GM12878 (cell line): Measurements from ENCODE around the gene CLEC17A. TPM values are rescaled to one million over a fixed set of nuclear protein-coding genes. Genes with fewer than 3 reads are reported as not detected.

Experiments used
- ATAC-seq: fragments of 200-7000 bp; cut with Tn5 transposase; 3 replicates; pipeline ENCODE4 v1.9.1; 2020; ENCODE audit warnings: mild to moderate bottlenecking, moderate library complexity
- BruUV-seq: library from RNA; stranded (reverse); fragments of 400-500 nt; replicated peaks from 2 replicates; lab custom pipeline; 2021; lab: Mats Ljungman, UMichigan
- CTCF ChIA-PET: fragments of 300-600 bp; sonication (Branson Sonifier 250); formaldehyde crosslinking; extraction: SDS; loops from one replicate; lab custom pipeline; 2021; ENCODE audit warnings: inconsistent platforms; lab: Yijun Ruan, JAX
- POLR2A ChIA-PET: fragments of 350-600 bp; formaldehyde crosslinking; extraction: SDS; loops from one replicate; lab custom pipeline; 2021; ENCODE audit warnings: inconsistent platforms; lab: Charles Lee
- RAD21 ChIA-PET: fragments of 300-600 bp; sonication (Branson Sonifier 250); formaldehyde crosslinking; loops from one replicate; lab custom pipeline; 2023; ENCODE audit warnings: antibody characterized with exemption; ENCODE audit not compliant: unreplicated experiment; lab: Charles Lee
- SMC1A ChIA-PET: fragments of 300-600 bp; sonication (Branson Sonifier 250); formaldehyde crosslinking; loops from one replicate; lab custom pipeline; 2023; ENCODE audit not compliant: unreplicated experiment, uncharacterized antibody; lab: Charles Lee
- DNase-seq: peaks from one replicate; pipeline ENCODE4 v3.0.0-alpha.2; 2011; ENCODE audit warnings: low read depth, low spot score
- FAIRE-seq: peaks from 3 replicates; lab custom pipeline; 2011; peaks lifted over from hg19 to GRCh38; lab: Jason Lieb, UNC
- H2AFZ ChIP-seq: 2 replicates; pipeline ENCODE4 v1.6.0; 2011; ENCODE audit warnings: low read depth, low read length, control low read depth; ENCODE audit not compliant: control insufficient read depth
- H3K27ac ChIP-seq: 2 replicates; pipeline ENCODE4 v1.5.1; 2011; ENCODE audit warnings: control low read depth; ENCODE audit not compliant: control insufficient read depth, insufficient read depth
- H3K27me3 ChIP-seq, 2 experiments: replicated peaks in 1 of 2; 2 replicates each; pipeline versions ENCODE4 v1.6.0 to v1.6.1; 2011; ENCODE audit warnings: low read length in 1 of 2; ENCODE audit not compliant: control insufficient read depth in 2 of 2, insufficient read depth in 2 of 2
- H3K36me3 ChIP-seq, 2 experiments: 2 replicates each; pipeline ENCODE4 v1.5.1; 2011; ENCODE audit warnings: low read length in 1 of 2; ENCODE audit not compliant: control insufficient read depth in 2 of 2, insufficient read depth in 2 of 2
- H3K4me1 ChIP-seq: 2 replicates; pipeline ENCODE4 v1.6.1; 2011; ENCODE audit warnings: mild to moderate bottlenecking, low read length, moderate library complexity, mixed read lengths; ENCODE audit not compliant: control insufficient read depth, insufficient read depth
- H3K4me2 ChIP-seq: 2 replicates; pipeline ENCODE4 v1.6.0; 2011; ENCODE audit warnings: control low read depth; ENCODE audit not compliant: control insufficient read depth, insufficient read depth
- H3K4me3 ChIP-seq: fragments of 200-600 bp; sonication (generic); 2 replicates; pipeline ENCODE4 v1.5.1; 2016
- H3K79me2 ChIP-seq: 2 replicates; pipeline ENCODE4 v1.6.0; 2011; ENCODE audit warnings: low read length; ENCODE audit not compliant: control insufficient read depth, insufficient read depth
- H3K9ac ChIP-seq: 2 replicates; pipeline ENCODE4 v1.8.0; 2011; ENCODE audit warnings: low read length, control low read depth, mixed read lengths; ENCODE audit not compliant: control insufficient read depth, insufficient read depth
- H3K9me3 ChIP-seq: replicated peaks from 3 replicates; pipeline ENCODE4 v1.5.1; 2011; ENCODE audit warnings: mild to moderate bottlenecking, low read length; ENCODE audit not compliant: control insufficient read depth, insufficient read depth
- H4K20me1 ChIP-seq: 2 replicates; pipeline ENCODE4 v1.6.0; 2011; ENCODE audit not compliant: control insufficient read depth, insufficient read depth
- BMI1 ChIP-seq: fragments of 450-650 bp; IDR thresholded peaks from 2 replicates; pipeline ENCODE4 v1.6.1; 2016; ENCODE audit warnings: mild to moderate bottlenecking, moderate library complexity, borderline replicate concordance
- BRCA1 ChIP-seq: IDR thresholded peaks from 2 replicates; pipeline ENCODE4 v1.6.1; 2011; ENCODE audit warnings: low read depth, low read length, improper control_type of control experiment
- CBFB ChIP-seq: IDR thresholded peaks from 2 replicates; pipeline ENCODE4 v1.6.1; 2016; ENCODE audit warnings: antibody characterized with exemption, low read depth
- CREB1 ChIP-seq: IDR thresholded peaks from 2 replicates; pipeline ENCODE4 v1.6.1; 2012; ENCODE audit warnings: low read depth, mild to moderate bottlenecking, inconsistent platforms
- ETV6 ChIP-seq, 2 experiments: fragments of 450-650 bp in 1 of 2; IDR thresholded peaks in 1 of 2; conservative IDR thresholded peaks in 1 of 2; 2 replicates each; pipeline ENCODE4 v1.6.1; 2014; ENCODE audit warnings: antibody characterized with exemption in 1 of 2, borderline replicate concordance in 1 of 2, low read depth in 1 of 2, mild to moderate bottlenecking in 1 of 2, moderate library complexity in 1 of 2
- FOXM1 ChIP-seq: IDR thresholded peaks from 2 replicates; pipeline ENCODE4 v1.6.1; 2012; ENCODE audit warnings: low read depth, mild to moderate bottlenecking, inconsistent platforms, low read length, moderate library complexity
- GATAD2B ChIP-seq: fragments of 450-650 bp; conservative IDR thresholded peaks from 2 replicates; pipeline ENCODE4 v1.6.1; 2017; ENCODE audit warnings: low read depth, mild to moderate bottlenecking, moderate library complexity
- IKZF2 ChIP-seq, 2 experiments: fragments of 450-650 bp; IDR thresholded peaks; 2 replicates each; pipeline ENCODE4 v1.6.1; 2017; ENCODE audit warnings: mild to moderate bottlenecking in 2 of 2, moderate library complexity in 2 of 2
- KLF5 ChIP-seq: fragments of 450-650 bp; IDR thresholded peaks from 2 replicates; pipeline ENCODE4 v1.6.1; 2014; ENCODE audit warnings: mild to moderate bottlenecking; ENCODE audit not compliant: partially characterized antibody
- POLR2AphosphoS5 ChIP-seq: IDR thresholded peaks from 2 replicates; pipeline ENCODE4 v1.6.1; 2011; ENCODE audit warnings: mild to moderate bottlenecking, low read length, inconsistent platforms
- SMAD5 ChIP-seq: IDR thresholded peaks from 2 replicates; pipeline ENCODE4 v1.6.1; 2016; ENCODE audit warnings: antibody characterized with exemption, low read depth
- SREBF2 ChIP-seq: IDR thresholded peaks from 2 replicates; pipeline ENCODE4 v1.6.1; 2012; ENCODE audit warnings: mild to moderate bottlenecking, low read length
- SUZ12 ChIP-seq: fragments of 200-600 bp; sonication (generic); IDR thresholded peaks from one replicate; pipeline ENCODE4 v1.6.1; 2018; ENCODE audit warnings: antibody characterized with exemption, mild to moderate bottlenecking; ENCODE audit not compliant: unreplicated experiment
- TCF12 ChIP-seq: IDR thresholded peaks from 2 replicates; pipeline ENCODE4 v1.6.1; 2011; ENCODE audit warnings: low read depth, mild to moderate bottlenecking, low read length
- ZNF217 ChIP-seq: fragments of 450-650 bp; IDR thresholded peaks from 2 replicates; pipeline ENCODE4 v1.6.1; 2017; ENCODE audit warnings: antibody characterized with exemption, mild to moderate bottlenecking
- WGBS: methylation state at CpG from one replicate; pipeline ENCODE4 v1.1.6; 2016; ENCODE audit warnings: low lambda C conversion rate; ENCODE audit not compliant: insufficient replicate concordance, insufficient coverage; ENCODE audit errors: missing lambda C conversion rate; 5-methylcytosine and 5-hydroxymethylcytosine counted together
- in situ Hi-C: fragments of 300-500 bp; cut with MboI; formaldehyde crosslinking; loops from 9 replicates; pipeline ENCODE4 v1.14.3; 2018; ENCODE audit warnings: mixed read lengths
- intact Hi-C: fragments of 100-400 bp; cut with micrococcal nuclease; formaldehyde crosslinking; loops from one replicate; pipeline ENCODE4 v1.14.2; 2022; ENCODE audit not compliant: unreplicated experiment
- polyA plus RNA-seq, 11 experiments: library from polyadenylated mRNA; depleted of rRNA in 4 of 11; unstranded in 6 of 11; stranded (reverse) in 5 of 11; fragments of >200 nt; fragmentation: Nextera tagmentation in 4 of 11; fragmentation: Illumina TruSeq in 1 of 11; extraction: Ambion mirVana in 4 of 11; extraction: Trizol in 1 of 11; gene quantifications; 1 replicate in 1 of 11; 2 replicates in 10 of 11; pipeline versions ENCODE4 v1.2.1 to v1.2.3, GENCODE V29; 2011 to 2016; ENCODE audit warnings: inconsistent platforms in 2 of 11, missing spikeins in 2 of 11, low read depth in 1 of 11
- total RNA-seq, 4 experiments: library from RNA; depleted of rRNA in 3 of 4; stranded (reverse); fragments of >200 nt in 3 of 4; fragmentation: Illumina TruSeq in 1 of 4; extraction: Trizol in 1 of 4; gene quantifications; 2 replicates each; pipeline versions ENCODE4 v1.2.1 to v1.2.3, GENCODE V29; 2013 to 2021
- TF ChIP-seq, protein P1 (sequence below): fragments of 450-650 bp; formaldehyde crosslinking; IDR thresholded peaks from 2 replicates; pipeline ENCODE4 v1.5.0; 2022; ENCODE audit warnings: mild to moderate bottlenecking, missing genetic modification characterization
- TF ChIP-seq, protein P2 (sequence below): IDR thresholded peaks from 2 replicates; pipeline ENCODE4 v1.6.1; 2011; ENCODE audit warnings: low read depth, mild to moderate bottlenecking, low read length, moderate library complexity, borderline replicate concordance; ENCODE audit errors: extremely low read depth
- TF ChIP-seq, protein P3 (sequence below): fragments of 450-650 bp; IDR thresholded peaks from 2 replicates; pipeline ENCODE4 v1.6.1; 2014; ENCODE audit warnings: mild to moderate bottlenecking
- TF ChIP-seq, protein P4 (sequence below): IDR thresholded peaks from 2 replicates; pipeline ENCODE4 v1.6.1; 2011; ENCODE audit warnings: borderline replicate concordance, low read depth, mild to moderate bottlenecking, moderate library complexity, mixed read lengths, low read length; ENCODE audit not compliant: insufficient read depth; ENCODE audit errors: extremely low read length

The CLEC17A gene
- total and polyA plus RNA-seq, 10 of the 15 experiments (the other 5 are each of a cell fraction or from before 2014, with no cell fraction given), result 12.9 to 131 (median 97.3) TPM

DNA sequence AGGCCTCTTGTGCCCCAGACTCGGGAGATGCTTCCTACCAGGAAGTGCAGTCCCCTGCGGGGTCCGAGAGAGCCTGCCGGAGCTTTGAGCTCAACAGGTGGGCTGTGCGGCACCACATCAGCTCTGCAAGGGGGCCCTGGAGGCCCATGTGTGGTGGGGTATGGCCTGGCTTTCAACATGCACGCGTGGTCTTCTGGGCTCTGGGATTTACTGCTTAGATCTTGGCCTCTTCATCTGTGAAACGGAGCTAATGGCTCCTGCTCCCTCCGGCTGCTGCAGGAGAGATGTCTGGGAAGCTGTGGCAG lies 29.0 kb upstream of the CLEC17A start:
- POLR2A ChIA-PET, result interaction anchor here (1.4 kb wide), 1 partner anchor 36 kb away, joined by 4 read pairs; the partner anchor contains the start of gene DNAJB1
- Histone ChIP-seq H3K9me3 (no peaks in the 10 kb centered on the region), H3K4me3 (no peak overlapping the region), H3K4me2 (no peak overlapping the region), H3K27ac (no peak overlapping the region), H3K79me2 (peaks cover 2% of the 10 kb centered on the region; the same call in 1 of the 2 replicates), H3K4me1 (peaks cover 15% of the 10 kb centered on the region), H2AFZ (no peak overlapping the region), H3K36me3 (no peaks in the 10 kb centered on the region; a peak in 2 of 4 replicates), H3K9ac (no peak overlapping the region), H4K20me1 (no peaks in the 10 kb centered on the region), H3K27me3 (no peaks in the 10 kb centered on the region)
- ATAC-seq, result no peak
- TF ChIP-seq BMI1 (no peak), ZNF217 (no peak), KLF5 (no peak), TCF12 (no peak), GATAD2B (no peak), SMAD5 (no peak), SREBF2 (no peak), SUZ12 (no peak), BRCA1 (no peak), POLR2AphosphoS5 (no peak), FOXM1 (no peak), CREB1 (no peak), ETV6 (conservative IDR thresholded peaks at IDR 0.05 in 1 of 2, IDR thresholded peaks at IDR 0.05 in 1 of 2; ENCODE audit: borderline replicate concordance in 1 of 2, low read depth in 1 of 2) (no peak), IKZF2 (IDR thresholded peaks at IDR 0.05) (no peak), CBFB (no peak)
- TF ChIP-seq, protein P1, sequence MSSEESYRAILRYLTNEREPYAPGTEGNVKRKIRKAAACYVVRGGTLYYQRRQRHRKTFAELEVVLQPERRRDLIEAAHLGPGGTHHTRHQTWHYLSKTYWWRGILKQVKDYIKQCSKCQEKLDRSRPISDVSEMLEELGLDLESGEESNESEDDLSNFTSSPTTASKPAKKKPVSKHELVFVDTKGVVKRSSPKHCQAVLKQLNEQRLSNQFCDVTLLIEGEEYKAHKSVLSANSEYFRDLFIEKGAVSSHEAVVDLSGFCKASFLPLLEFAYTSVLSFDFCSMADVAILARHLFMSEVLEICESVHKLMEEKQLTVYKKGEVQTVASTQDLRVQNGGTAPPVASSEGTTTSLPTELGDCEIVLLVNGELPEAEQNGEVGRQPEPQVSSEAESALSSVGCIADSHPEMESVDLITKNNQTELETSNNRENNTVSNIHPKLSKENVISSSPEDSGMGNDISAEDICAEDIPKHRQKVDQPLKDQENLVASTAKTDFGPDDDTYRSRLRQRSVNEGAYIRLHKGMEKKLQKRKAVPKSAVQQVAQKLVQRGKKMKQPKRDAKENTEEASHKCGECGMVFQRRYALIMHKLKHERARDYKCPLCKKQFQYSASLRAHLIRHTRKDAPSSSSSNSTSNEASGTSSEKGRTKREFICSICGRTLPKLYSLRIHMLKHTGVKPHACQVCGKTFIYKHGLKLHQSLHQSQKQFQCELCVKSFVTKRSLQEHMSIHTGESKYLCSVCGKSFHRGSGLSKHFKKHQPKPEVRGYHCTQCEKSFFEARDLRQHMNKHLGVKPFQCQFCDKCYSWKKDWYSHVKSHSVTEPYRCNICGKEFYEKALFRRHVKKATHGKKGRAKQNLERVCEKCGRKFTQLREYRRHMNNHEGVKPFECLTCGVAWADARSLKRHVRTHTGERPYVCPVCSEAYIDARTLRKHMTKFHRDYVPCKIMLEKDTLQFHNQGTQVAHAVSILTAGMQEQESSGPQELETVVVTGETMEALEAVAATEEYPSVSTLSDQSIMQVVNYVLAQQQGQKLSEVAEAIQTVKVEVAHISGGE (CRISPR knock-in tag), result no peak
- TF ChIP-seq, protein P2, sequence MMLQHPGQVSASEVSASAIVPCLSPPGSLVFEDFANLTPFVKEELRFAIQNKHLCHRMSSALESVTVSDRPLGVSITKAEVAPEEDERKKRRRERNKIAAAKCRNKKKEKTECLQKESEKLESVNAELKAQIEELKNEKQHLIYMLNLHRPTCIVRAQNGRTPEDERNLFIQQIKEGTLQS, result no peak
- TF ChIP-seq, protein P3, sequence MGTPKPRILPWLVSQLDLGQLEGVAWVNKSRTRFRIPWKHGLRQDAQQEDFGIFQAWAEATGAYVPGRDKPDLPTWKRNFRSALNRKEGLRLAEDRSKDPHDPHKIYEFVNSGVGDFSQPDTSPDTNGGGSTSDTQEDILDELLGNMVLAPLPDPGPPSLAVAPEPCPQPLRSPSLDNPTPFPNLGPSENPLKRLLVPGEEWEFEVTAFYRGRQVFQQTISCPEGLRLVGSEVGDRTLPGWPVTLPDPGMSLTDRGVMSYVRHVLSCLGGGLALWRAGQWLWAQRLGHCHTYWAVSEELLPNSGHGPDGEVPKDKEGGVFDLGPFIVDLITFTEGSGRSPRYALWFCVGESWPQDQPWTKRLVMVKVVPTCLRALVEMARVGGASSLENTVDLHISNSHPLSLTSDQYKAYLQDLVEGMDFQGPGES, result no peak
- TF ChIP-seq, protein P4, sequence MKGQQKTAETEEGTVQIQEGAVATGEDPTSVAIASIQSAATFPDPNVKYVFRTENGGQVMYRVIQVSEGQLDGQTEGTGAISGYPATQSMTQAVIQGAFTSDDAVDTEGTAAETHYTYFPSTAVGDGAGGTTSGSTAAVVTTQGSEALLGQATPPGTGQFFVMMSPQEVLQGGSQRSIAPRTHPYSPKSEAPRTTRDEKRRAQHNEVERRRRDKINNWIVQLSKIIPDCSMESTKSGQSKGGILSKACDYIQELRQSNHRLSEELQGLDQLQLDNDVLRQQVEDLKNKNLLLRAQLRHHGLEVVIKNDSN, result no peak
- RAD21 ChIA-PET, result no interaction called here
- intact Hi-C loops (no loop called here), in situ Hi-C loops (no loop called here)
- 88% methylated on average over 9 of the region's 9 CpGs for WGBS
- no TSS peak for BruUV-seq
- CTCF ChIA-PET, result interaction anchor here (5.1 kb wide), 1 partner anchor 133 kb away, joined by 51 read pairs; no protein-coding TSS in a partner anchor
- SMC1A ChIA-PET, result no interaction called here
- FAIRE-seq, result no peak
- DNase-seq, result no peak
